Measurements from ENCODE around the gene FGB.

Gene FGB

GRCh38 chr4:154597798-154598774, 35.3 kb downstream of the FGB start:
- no peak for DNase-seq

GRCh38 chr4:154602404-154603020, 39.7 kb downstream of the FGB start:
- DNase-seq = no peak

- no peak for DNase-seq
Observed at GRCh38 chr4:154603033-154603943, 40.5 kb downstream of the FGB start.

GRCh38 chr4:154604696-154605200, 41.9 kb downstream of the FGB start:
- no peak for DNase-seq

GRCh38 chr4:154606728-154607723, 44.2 kb downstream of the FGB start:
- DNase-seq = no peak

GRCh38 chr4:154608361-154609252, 45.8 kb downstream of the FGB start:
- no peak for DNase-seq

GRCh38 chr4:154609532-154609931, 46.7 kb downstream of the FGB start:
- DNase-seq = no peak

- DNase-seq = no peak
Observed at GRCh38 chr4:154610582-154610981, 47.8 kb downstream of the FGB start.

GRCh38 chr4:154611833-154612232, 49.0 kb downstream of the FGB start:
- DNase-seq = no peak

GRCh38 chr4:154612472-154613414, 49.9 kb downstream of the FGB start, which contains the start of gene FGG:
TSS of gene FGG (minus strand) at chr4:154612656. CDS start at chr4:154612609, 47 bp downstream.
- no peak for DNase-seq

GRCh38 chr4:154614306-154614705, 51.5 kb downstream of the FGB start:
- DNase-seq = no peak

GRCh38 chr4:154615211-154615610, 52.4 kb downstream of the FGB start:
- no peak for DNase-seq

GRCh38 chr4:154616287-154616686, 53.5 kb downstream of the FGB start:
- no peak for DNase-seq

GRCh38 chr4:154616731-154617130, 53.9 kb downstream of the FGB start:
- DNase-seq = no peak

GRCh38 chr4:154617820-154618317, 55.1 kb downstream of the FGB start:
- DNase-seq = no peak

GRCh38 chr4:154618708-154619315, 56.0 kb downstream of the FGB start:
- no peak for DNase-seq

GRCh38 chr4:154620111-154620510, 57.3 kb downstream of the FGB start:
- DNase-seq = no peak
